Adrenal gland (tissue), 12 donors: ENCODE measurements around the gene SPINT2. TPM values are rescaled to one million over a fixed set of nuclear protein-coding genes. Genes with fewer than 3 reads are reported as not detected.
A peak's percentile ranks its signal among the peaks of the same experiment; 100 is the strongest.

Experiments
- DNase-seq, 7 donors: peaks; one replicate each; pipeline ENCODE4 v3.0.0-alpha.2; 2019 to 2020
- H3K27ac ChIP-seq, 5 donors: fragments of 200-600 bp; sonication (generic) in 4 of 5; 1 replicate in 3 of 5; 2 replicates in 2 of 5; pipeline versions ENCODE4 v1.5.1 to v1.8.0; 2016 to 2020; ENCODE audit warnings: mild to moderate bottlenecking in 1 of 5
- H3K27me3 ChIP-seq: fragments of 200-600 bp; 2 replicates; pipeline ENCODE4 v1.8.0; 2021
- H3K36me3 ChIP-seq, 2 donors: fragments of 200-600 bp; replicated peaks in 1 of 2; 1 replicate in 1 of 2; 2 replicates in 1 of 2; pipeline versions ENCODE4 v1.5.1 to v1.8.0; 2018 to 2022
- H3K4me1 ChIP-seq, 2 donors: fragments of 200-600 bp; replicated peaks in 1 of 2; 1 replicate in 1 of 2; 2 replicates in 1 of 2; pipeline versions ENCODE4 v1.5.1 to v1.8.0; 2018 to 2021
- H3K4me3 ChIP-seq, 4 donors: fragments of 200-600 bp; sonication (generic) in 3 of 4; one replicate each; pipeline ENCODE4 v1.5.1; 2016 to 2018
- H3K9me3 ChIP-seq, 3 donors: fragments of 200-600 bp; sonication (generic) in 1 of 3; replicated peaks in 1 of 3; 1 replicate in 2 of 3; 2 replicates in 1 of 3; pipeline versions ENCODE4 v1.5.1 to v1.8.0; 2016 to 2021
- POLR2A ChIP-seq, 2 donors: fragments of 450-650 bp; IDR thresholded peaks; one replicate each; pipeline ENCODE4 v1.6.1; 2017; ENCODE audit warnings: antibody characterized with exemption in 2 of 2, mild to moderate bottlenecking in 2 of 2, moderate library complexity in 1 of 2
- WGBS, 4 donors: extraction: QIAGEN DNeasy Blood & Tissue Kit in 2 of 4; methylation state at CpG; one replicate each; pipeline versions ENCODE4 v1.1.5 to v1.1.7; 2013 to 2017; 5-methylcytosine and 5-hydroxymethylcytosine counted together
- intact Hi-C, 2 donors: fragments of 100-400 bp; cut with DNase I; formaldehyde crosslinking; loops; one replicate each; pipeline versions ENCODE4 v1.14.1 to v1.15.0; 2022 to 2023
- polyA plus RNA-seq, 3 donors: library from polyadenylated mRNA; stranded (reverse); fragments of 200-250 nt in 2 of 3; fragments of 350-450 nt in 1 of 3; fragmentation: Illumina TruSeq in 1 of 3; extraction: RNeasy Lipid Tissue Mini Kit (QIAGEN cat#74804) in 1 of 3; gene quantifications; one replicate each; pipeline ENCODE4 v1.2.3, GENCODE V29; 2013 to 2014
- total RNA-seq, 9 donors: library from RNA; depleted of rRNA in 4 of 9; stranded (reverse); fragments of >200 nt in 4 of 9; fragments of 120-200 nt in 1 of 9; fragmentation: NEBNext Ultra II Directional in 1 of 9; extraction: Animal tissue kit (Norgen Biotek cat#: 25700) in 1 of 9; gene quantifications; one replicate each; pipeline versions ENCODE4 v1.1.0 to v1.2.4, GENCODE V29; 2013 to 2023
- TF ChIP-seq, protein P1 (sequence below), 6 experiments: fragments of 450-650 bp in 4 of 6; fragments of 200-600 bp in 2 of 6; sonication (generic) in 1 of 6; IDR thresholded peaks; 1 replicate in 5 of 6; 2 replicates in 1 of 6; pipeline versions ENCODE4 v1.5.1 to v1.8.0; 2016 to 2021; ENCODE audit warnings: antibody characterized with exemption in 6 of 6, mild to moderate bottlenecking in 2 of 6, moderate library complexity in 1 of 6
- donor health status: healthy with polysubstance abuse.
- donor health status: Bipolar disorder and iron deficiency.
- donor health status: DM: yes; HTN: yes; CAD: no.
- donor health status: DM: no; HTN: no; CAD: no.
- donor health status: DM: no; HTN: no; CAD: no.
- donor health status: DM: yes; HTN: yes; CAD: no.

Gene SPINT2
- total and polyA plus RNA-seq, 12 donors, result 33.4 to 233 (median 68.8) TPM

DNA sequence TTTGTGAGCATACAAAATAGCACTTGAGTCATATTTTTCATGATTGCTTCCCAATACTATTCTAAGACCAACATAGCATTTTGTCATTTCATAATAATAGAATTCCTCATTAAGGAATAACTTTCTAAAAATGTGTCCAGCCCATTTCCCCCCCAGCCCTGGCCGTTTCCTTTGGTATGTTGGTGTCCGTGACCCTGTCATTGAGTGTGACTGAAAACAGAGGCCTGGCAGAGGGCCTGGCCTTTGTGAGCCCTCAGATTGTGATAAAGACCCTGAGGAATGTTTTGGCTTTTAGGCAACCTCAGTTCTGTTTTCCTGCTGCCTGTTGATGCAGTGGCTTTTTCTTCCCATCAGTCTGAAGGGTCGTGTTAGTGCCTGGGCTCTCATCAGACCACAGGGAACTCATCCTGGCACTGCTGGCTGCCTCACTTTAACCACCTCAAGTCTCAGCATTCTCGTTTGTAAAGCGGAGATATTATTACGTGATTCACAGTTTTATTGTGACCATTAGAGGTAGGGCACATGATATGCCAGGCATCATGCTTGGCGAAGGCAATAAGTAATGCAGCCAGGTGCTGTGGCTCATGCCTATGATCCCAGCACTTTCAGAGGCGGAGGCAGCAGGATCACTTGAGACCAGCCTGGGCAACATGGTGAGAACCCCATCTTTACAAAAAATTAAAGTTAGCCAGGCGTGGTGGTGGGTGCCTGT, 13.8 kb downstream of the SPINT2 start:
- WGBS, 4 donors, result 36 to 46% (median 41%) methylated on average over 9 of the region's 9 CpGs
- intact Hi-C loops, result no loop called here
- Histone ChIP-seq H3K9me3 (no peaks in the 10 kb centered on the region), H3K4me1 (peaks cover 28 to 47% of the 10 kb centered on the region in 2 donors), H3K4me3 (no peak overlapping the region), H3K27ac (peak overlapping the region; percentile 9 to 90 (median 78)), H3K27me3 (no peaks in the 10 kb centered on the region), H3K36me3 (no peaks in the 10 kb centered on the region)
- TF ChIP-seq, protein P1, sequence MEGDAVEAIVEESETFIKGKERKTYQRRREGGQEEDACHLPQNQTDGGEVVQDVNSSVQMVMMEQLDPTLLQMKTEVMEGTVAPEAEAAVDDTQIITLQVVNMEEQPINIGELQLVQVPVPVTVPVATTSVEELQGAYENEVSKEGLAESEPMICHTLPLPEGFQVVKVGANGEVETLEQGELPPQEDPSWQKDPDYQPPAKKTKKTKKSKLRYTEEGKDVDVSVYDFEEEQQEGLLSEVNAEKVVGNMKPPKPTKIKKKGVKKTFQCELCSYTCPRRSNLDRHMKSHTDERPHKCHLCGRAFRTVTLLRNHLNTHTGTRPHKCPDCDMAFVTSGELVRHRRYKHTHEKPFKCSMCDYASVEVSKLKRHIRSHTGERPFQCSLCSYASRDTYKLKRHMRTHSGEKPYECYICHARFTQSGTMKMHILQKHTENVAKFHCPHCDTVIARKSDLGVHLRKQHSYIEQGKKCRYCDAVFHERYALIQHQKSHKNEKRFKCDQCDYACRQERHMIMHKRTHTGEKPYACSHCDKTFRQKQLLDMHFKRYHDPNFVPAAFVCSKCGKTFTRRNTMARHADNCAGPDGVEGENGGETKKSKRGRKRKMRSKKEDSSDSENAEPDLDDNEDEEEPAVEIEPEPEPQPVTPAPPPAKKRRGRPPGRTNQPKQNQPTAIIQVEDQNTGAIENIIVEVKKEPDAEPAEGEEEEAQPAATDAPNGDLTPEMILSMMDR (IDR thresholded peaks at IDR 0.05), result no peak
- TF ChIP-seq POLR2A (IDR thresholded peaks at IDR 0.05), result no peak
- DNase-seq, result peak; percentile 45 to 94 (median 84)

DNA sequence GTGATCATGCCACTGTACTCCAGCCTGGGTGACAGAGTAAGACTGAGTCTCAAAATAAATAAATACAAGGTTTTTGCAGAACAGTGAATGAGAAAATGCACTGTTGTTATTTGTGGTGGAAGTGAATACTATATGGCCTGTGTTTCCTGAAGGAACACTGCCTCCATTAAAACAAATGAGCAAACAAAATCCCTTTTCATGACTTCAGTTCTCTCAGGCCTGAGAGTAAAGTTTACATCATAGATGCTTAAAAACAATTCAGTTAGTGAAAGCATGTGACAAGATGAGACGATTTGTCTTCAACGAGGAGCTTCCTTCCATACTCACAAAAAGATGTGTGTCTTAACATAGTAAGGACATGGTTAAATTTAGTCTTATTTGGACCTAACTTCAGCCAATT, 14.4 kb downstream of the SPINT2 start:
- H3K27me3 ChIP-seq, result no peaks in the 10 kb centered on the region
- no peak for TF ChIP-seq POLR2A (IDR thresholded peaks at IDR 0.05)
- TF ChIP-seq, protein P1 (IDR thresholded peaks at IDR 0.05), result no peak
- peaks cover 28 to 47% of the 10 kb centered on the region in 2 donors for H3K4me1 ChIP-seq
- WGBS, 4 donors, result 54 to 78% (median 58%) methylated on average over 2 of the region's 2 CpGs
- DNase-seq, result no peak
- no peak overlapping the region for H3K4me3 ChIP-seq
- intact Hi-C loops, result no loop called here
- no peaks in the 10 kb centered on the region for H3K36me3 ChIP-seq
- no peaks in the 10 kb centered on the region for H3K9me3 ChIP-seq
- peak overlapping the region; percentile 9 to 90 (median 78) for H3K27ac ChIP-seq

DNA sequence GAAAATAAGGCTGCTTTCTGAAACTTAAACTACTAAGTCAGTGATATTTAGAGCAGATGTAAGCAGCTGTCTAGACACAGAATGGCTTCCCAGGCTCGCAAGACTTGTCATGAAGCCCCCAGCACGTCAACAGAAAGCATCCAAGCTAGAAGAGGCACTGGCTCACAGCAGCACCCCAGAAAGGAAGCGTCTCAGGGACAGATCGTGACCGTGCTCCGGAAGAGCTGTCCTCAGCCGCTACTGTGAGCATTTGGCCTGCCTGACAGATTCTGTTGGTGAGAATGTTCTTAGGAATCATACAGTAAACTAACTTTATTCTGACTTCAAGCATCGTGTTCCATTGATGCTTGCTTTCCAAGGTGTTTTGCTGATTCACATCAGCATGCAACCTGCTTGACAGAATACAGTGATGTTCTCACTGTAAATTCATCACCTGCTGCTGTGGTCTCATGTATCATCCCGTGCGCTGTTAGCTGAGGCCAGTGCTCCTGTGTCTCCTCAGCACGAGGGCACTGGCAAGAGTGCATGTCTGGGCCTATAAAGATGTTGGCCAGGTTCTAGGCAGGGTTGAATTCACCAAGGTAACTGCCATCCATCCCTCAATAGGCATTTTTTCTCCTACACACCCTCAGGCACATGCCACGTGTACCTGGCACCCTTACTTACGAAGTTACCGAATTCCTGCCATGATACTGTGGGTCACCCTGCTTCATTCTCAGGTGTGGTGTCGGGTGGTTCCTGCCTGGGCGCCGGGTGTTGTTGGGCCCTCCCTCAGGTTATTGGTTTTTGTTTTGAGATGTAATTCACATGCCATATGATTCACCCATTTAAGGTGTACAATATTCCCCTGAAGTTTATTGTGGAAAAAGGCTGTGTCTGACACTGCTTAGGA, 15.9 kb downstream of the SPINT2 start:
- Histone ChIP-seq H3K4me1 (peaks cover 19 to 50% of the 10 kb centered on the region in 2 donors), H3K9me3 (no peaks in the 10 kb centered on the region), H3K27ac (peak overlapping the region in 2 of 5 donors; percentile 28 to 55), H3K4me3 (no peak overlapping the region), H3K36me3 (no peaks in the 10 kb centered on the region), H3K27me3 (no peaks in the 10 kb centered on the region)
- intact Hi-C loops, result no loop called here
- TF ChIP-seq, protein P1 (IDR thresholded peaks at IDR 0.05), result no peak
- TF ChIP-seq POLR2A (IDR thresholded peaks at IDR 0.05), result no peak
- WGBS, 4 donors, result 78 to 88% (median 85%) methylated on average over 15 to 17 of the region's 17 CpGs
- DNase-seq, result no peak

DNA sequence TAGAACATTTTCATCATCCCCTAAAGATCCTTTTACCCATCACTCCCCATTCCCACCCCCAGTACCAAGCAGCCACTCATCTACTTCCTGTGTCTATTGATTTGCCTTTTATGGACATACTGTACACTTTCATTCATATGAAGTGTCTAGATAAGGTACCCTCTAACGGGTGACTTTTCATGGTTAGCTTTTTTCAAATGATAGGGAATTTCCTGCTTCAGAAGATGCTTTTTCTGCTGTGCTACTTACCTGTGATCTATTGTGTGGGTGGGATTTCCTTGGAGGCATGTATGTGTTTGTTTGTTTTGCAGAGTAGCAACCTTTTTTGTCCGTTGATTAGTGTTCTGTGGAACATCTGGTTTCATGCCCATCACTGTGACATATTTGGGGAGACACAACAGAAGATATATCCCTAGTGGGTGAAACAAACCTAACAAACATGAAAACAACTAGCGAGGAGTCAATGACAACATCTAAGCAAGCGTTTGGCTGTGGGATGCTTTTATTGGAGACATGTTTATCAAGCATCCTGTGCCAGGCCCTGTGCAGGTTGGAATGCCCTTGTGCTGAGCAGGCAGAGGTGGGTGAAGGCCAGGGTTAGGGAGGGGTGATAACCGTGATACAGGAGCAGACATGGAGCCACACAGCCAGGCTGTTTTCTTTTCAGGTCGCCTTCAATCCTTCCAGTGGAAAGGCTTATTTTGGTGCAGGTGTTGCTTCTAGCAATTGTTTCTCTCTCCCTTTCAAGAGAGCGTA, 17.6 kb downstream of the SPINT2 start:
- Histone ChIP-seq H3K9me3 (no peaks in the 10 kb centered on the region), H3K4me3 (no peak overlapping the region), H3K36me3 (no peaks in the 10 kb centered on the region), H3K4me1 (peaks cover 18 to 52% of the 10 kb centered on the region in 2 donors), H3K27me3 (no peaks in the 10 kb centered on the region), H3K27ac (no peak overlapping the region)
- TF ChIP-seq, protein P1 (IDR thresholded peaks at IDR 0.05), result no peak
- no peak for TF ChIP-seq POLR2A (IDR thresholded peaks at IDR 0.05)
- DNase-seq, result no peak
- WGBS, 4 donors, result 63 to 69% (median 65%) methylated on average over 7 of the region's 7 CpGs
- intact Hi-C loops, result no loop called here
